Stimulated activated CD4-positive, alpha-beta T cell treated with anti-CD3 and anti-CD28 coated beads, Interleukin-15, amount 100 ng/mL, for 1 hour (primary cell): ENCODE results near the gene ARHGAP30.
A peak's percentile ranks its signal among the peaks of the same experiment; 100 is the strongest.
"Not testable (repeated sequence)": the region's sequence is repeated elsewhere in the genome, so short reads cannot be mapped to it uniquely, and the experiment has no call there.

Source experiments
- DNase-seq, 2 donors: peaks; one replicate each; pipeline ENCODE4 v3.0.0-alpha.2; 2020; ENCODE audit warnings: low read depth in 1 of 2, low spot score in 1 of 2

ARHGAP30 gene

GRCh38 chr1:161070761-161071160 lies 1.1 kb upstream of the ARHGAP30 start:
- DNase-seq, result no peak

GRCh38 chr1:161069241-161069640 lies 450 bp downstream of the ARHGAP30 start:
- DNase-seq, result no peak

GRCh38 chr1:161068306-161069234 lies 1.1 kb downstream of the ARHGAP30 start:
- DNase-seq, result peak; percentile 49 to 66

GRCh38 chr1:161066694-161067093 lies 3.0 kb downstream of the ARHGAP30 start:
- DNase-seq, result no peak

- not testable (repeated sequence) for DNase-seq
Observed at GRCh38 chr1:161065681-161066080, 4.0 kb downstream of the ARHGAP30 start.

- DNase-seq, result not testable (repeated sequence)
Observed at GRCh38 chr1:161063936-161064335, 5.8 kb downstream of the ARHGAP30 start.

GRCh38 chr1:161061419-161061818 lies 8.3 kb downstream of the ARHGAP30 start:
- no peak for DNase-seq

- no peak for DNase-seq
Observed at GRCh38 chr1:161059293-161059692, 10.4 kb downstream of the ARHGAP30 start.

- no peak for DNase-seq
Observed at GRCh38 chr1:161054805-161055204, 14.9 kb downstream of the ARHGAP30 start.

- DNase-seq, result no peak
Observed at GRCh38 chr1:161054232-161054631, 15.5 kb downstream of the ARHGAP30 start.

GRCh38 chr1:161052899-161053298 lies 16.8 kb downstream of the ARHGAP30 start:
- no peak for DNase-seq

- no peak for DNase-seq
Observed at GRCh38 chr1:161051219-161051618, 18.5 kb downstream of the ARHGAP30 start.

GRCh38 chr1:161048949-161049722 lies 20.6 kb downstream of the ARHGAP30 start:
- DNase-seq, result no peak

GRCh38 chr1:161047436-161048420 lies 22.0 kb downstream of the ARHGAP30 start:
- DNase-seq, result no peak

- DNase-seq, result no peak
Observed at GRCh38 chr1:161046605-161047228, 23.0 kb downstream of the ARHGAP30 start.

GRCh38 chr1:161045736-161046604 lies 23.7 kb downstream of the ARHGAP30 start, which contains the start of gene USF1:
Gene USF1, minus strand, starts transcription at chr1:161045977. Its CDS starts 2,702 bp downstream, at chr1:161043275.
- peak; percentile 83 for DNase-seq

- no peak for DNase-seq
Observed at GRCh38 chr1:161044908-161045735, 24.6 kb downstream of the ARHGAP30 start.

- DNase-seq, result no peak
Observed at GRCh38 chr1:161044535-161044907, 25.2 kb downstream of the ARHGAP30 start.
